Left ventricle myocardium inferior (tissue), 1 donor: ENCODE measurements around the gene OR4D1. TPM values are rescaled to one million over a fixed set of nuclear protein-coding genes. Genes with fewer than 3 reads are reported as not detected.
"Not testable (repeated sequence)": the region's sequence is repeated elsewhere in the genome, so short reads cannot be mapped to it uniquely, and the experiment has no call there.

ENCODE experiments used
- DNase-seq: peaks from one replicate; pipeline ENCODE4 v3.0.0-alpha.2; 2020
- H3K27ac ChIP-seq: fragments of 200-600 bp; replicated peaks from 2 replicates; pipeline ENCODE4 v1.8.0; 2021
- H3K27me3 ChIP-seq: fragments of 200-600 bp; 2 replicates; pipeline ENCODE4 v1.8.0; 2021; ENCODE audit warnings: low read depth
- H3K36me3 ChIP-seq: fragments of 200-600 bp; 2 replicates; pipeline ENCODE4 v1.8.0; 2021
- H3K4me1 ChIP-seq: fragments of 200-600 bp; 2 replicates; pipeline ENCODE4 v1.8.0; 2021
- H3K4me3 ChIP-seq: fragments of 200-600 bp; 2 replicates; pipeline ENCODE4 v1.8.0; 2021; ENCODE audit warnings: mild to moderate bottlenecking, moderate library complexity
- H3K9me3 ChIP-seq: fragments of 200-600 bp; replicated peaks from 2 replicates; pipeline ENCODE4 v1.8.0; 2021
- CTCF ChIP-seq: fragments of 200-600 bp; IDR thresholded peaks from 2 replicates; pipeline ENCODE4 v1.8.0; 2021; ENCODE audit warnings: antibody characterized with exemption, mild to moderate bottlenecking, borderline replicate concordance
- intact Hi-C: fragments of 100-400 bp; cut with micrococcal nuclease; formaldehyde crosslinking; loops from one replicate; pipeline ENCODE4 v1.11.0; 2022
- total RNA-seq: library from RNA; stranded (reverse); fragmentation: NEBNext Ultra II Directional; extraction: Animal tissue kit (Norgen Biotek cat#: 25700); gene quantifications from one replicate; pipeline ENCODE4 v1.2.1, GENCODE V29; 2021
- donor health status: DM: no; HTN: yes; CAD: no; lungs with severe emphysema.

OR4D1 gene
- total RNA-seq, 1 donor from 2014 or later = not detected

GRCh38 chr17:58119491-58119890, 28.7 kb upstream of the OR4D1 start:
- Histone ChIP-seq H3K4me3 (no peak overlapping the region), H3K4me1 (no peaks in the 10 kb centered on the region), H3K27me3 (peaks cover 38% of the 10 kb centered on the region), H3K9me3 (no peaks in the 10 kb centered on the region), H3K36me3 (no peaks in the 10 kb centered on the region), H3K27ac (no peak overlapping the region)
- intact Hi-C loops = loop anchor here (10.0 kb wide), 2 partner anchors 115 to 265 kb away; partner anchors contain the start of genes MRPS23 and SRSF1
- DNase-seq = no peak
- no peak for TF ChIP-seq CTCF

- H3K36me3 ChIP-seq = no peaks in the 10 kb centered on the region
- H3K4me3 ChIP-seq = no peak overlapping the region
- H3K4me1 ChIP-seq = no peaks in the 10 kb centered on the region
- no peak overlapping the region for H3K27ac ChIP-seq
- peaks cover 34% of the 10 kb centered on the region for H3K27me3 ChIP-seq
- no peak for TF ChIP-seq CTCF
- no peak for DNase-seq
- intact Hi-C loops = no loop called here
- H3K9me3 ChIP-seq = no peaks in the 10 kb centered on the region
Observed at GRCh38 chr17:58120195-58120822, 27.9 kb upstream of the OR4D1 start.

GRCh38 chr17:58121925-58122324, 26.3 kb upstream of the OR4D1 start:
- Histone ChIP-seq H3K36me3 (no peaks in the 10 kb centered on the region), H3K27ac (no peak overlapping the region), H3K27me3 (peaks cover 34% of the 10 kb centered on the region), H3K4me3 (no peak overlapping the region), H3K4me1 (no peaks in the 10 kb centered on the region), H3K9me3 (no peaks in the 10 kb centered on the region)
- peak; percentile 39 for TF ChIP-seq CTCF
- intact Hi-C loops = no loop called here
- DNase-seq = no peak

GRCh38 chr17:58127846-58128245, 20.3 kb upstream of the OR4D1 start:
- H3K9me3 ChIP-seq = no peaks in the 10 kb centered on the region
- H3K4me1 ChIP-seq = no peaks in the 10 kb centered on the region
- no peak overlapping the region for H3K4me3 ChIP-seq
- DNase-seq = no peak
- peaks cover 54% of the 10 kb centered on the region for H3K27me3 ChIP-seq
- intact Hi-C loops = no loop called here
- no peaks in the 10 kb centered on the region for H3K36me3 ChIP-seq
- TF ChIP-seq CTCF = no peak
- no peak overlapping the region for H3K27ac ChIP-seq

- DNase-seq, H3K27ac ChIP-seq, H3K4me1 ChIP-seq, H3K4me3 ChIP-seq, H3K36me3 ChIP-seq, intact Hi-C loops: not testable (repeated sequence)
- H3K9me3 ChIP-seq = peaks cover 13% of the 10 kb centered on the region
- H3K27me3 ChIP-seq = peaks cover 61% of the 10 kb centered on the region
Observed at GRCh38 chr17:58132697-58133096, 15.5 kb upstream of the OR4D1 start.

GRCh38 chr17:58136669-58137279, 11.4 kb upstream of the OR4D1 start:
- peak; percentile 39 for TF ChIP-seq CTCF
- Histone ChIP-seq H3K27ac (no peak overlapping the region), H3K4me1 (no peaks in the 10 kb centered on the region), H3K27me3 (peaks cover 60% of the 10 kb centered on the region), H3K36me3 (no peaks in the 10 kb centered on the region), H3K9me3 (peaks cover 13% of the 10 kb centered on the region), H3K4me3 (no peak overlapping the region)
- intact Hi-C loops = no loop called here
- DNase-seq = no peak
